Measurements from ENCODE around the gene ADCY2.

GRCh38 chr5:7679663-7680062, 283.7 kb downstream of the ADCY2 start:
- no peak for TF ChIP-seq CTCF (conservative IDR thresholded peaks at IDR 0.05; ENCODE audit: low read length)
- TF ChIP-seq EZH2phosphoT487 (IDR thresholded peaks at IDR 0.05; ENCODE audit: borderline replicate concordance, low read depth, low read length) = no peak

Data from OCI-LY7 (cell line).